Fibroblast of the conjunctiva (primary cell): ENCODE data around the gene RANBP17.
"Not testable (repeated sequence)": the region's sequence is repeated elsewhere in the genome, so short reads cannot be mapped to it uniquely, and the experiment has no call there.

Experiments
- DNase-seq: peaks from one replicate; pipeline ENCODE4 v3.0.0-alpha.2; 2010; ENCODE audit warnings: low read depth

Gene RANBP17

DNA sequence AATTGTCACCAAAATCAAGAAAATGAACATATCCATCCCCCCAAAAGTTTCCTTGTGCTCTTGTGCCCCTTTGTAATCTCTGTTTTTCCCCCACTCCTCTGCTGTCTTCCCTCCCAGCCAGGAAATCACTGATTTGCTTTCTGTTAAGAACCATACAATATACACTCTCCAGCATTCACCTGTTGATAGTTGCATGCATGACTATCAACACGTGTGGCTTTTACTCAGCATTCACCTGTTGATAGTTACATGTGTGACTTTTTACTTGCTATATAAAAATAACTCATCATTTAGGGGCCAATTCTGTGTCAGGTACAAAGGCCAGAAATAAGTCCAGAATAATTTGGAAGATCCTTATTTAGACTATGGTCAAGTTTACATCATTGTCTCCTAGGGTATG lies 6.0 kb downstream of the RANBP17 start:
- DNase-seq: no peak

DNA sequence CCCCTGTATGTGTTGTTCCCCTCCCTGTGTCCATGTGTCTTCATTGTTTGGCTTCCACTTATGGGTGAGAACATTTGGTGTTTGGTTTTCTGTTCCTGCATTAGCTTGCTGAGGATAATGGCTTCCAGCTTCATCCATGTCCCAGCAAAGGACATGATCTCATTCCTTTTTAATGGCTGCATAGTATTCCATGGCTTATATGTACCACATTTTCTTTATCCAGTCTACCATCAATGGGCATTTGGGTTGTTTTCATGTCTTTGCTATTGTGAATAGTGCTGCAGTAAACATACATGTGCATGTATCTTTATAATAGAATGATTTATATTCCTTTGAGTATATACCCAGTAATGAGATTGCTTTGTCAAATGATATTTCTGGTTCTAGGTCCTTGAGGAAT lies 8.6 kb downstream of the RANBP17 start:
- not testable (repeated sequence) for DNase-seq

DNA sequence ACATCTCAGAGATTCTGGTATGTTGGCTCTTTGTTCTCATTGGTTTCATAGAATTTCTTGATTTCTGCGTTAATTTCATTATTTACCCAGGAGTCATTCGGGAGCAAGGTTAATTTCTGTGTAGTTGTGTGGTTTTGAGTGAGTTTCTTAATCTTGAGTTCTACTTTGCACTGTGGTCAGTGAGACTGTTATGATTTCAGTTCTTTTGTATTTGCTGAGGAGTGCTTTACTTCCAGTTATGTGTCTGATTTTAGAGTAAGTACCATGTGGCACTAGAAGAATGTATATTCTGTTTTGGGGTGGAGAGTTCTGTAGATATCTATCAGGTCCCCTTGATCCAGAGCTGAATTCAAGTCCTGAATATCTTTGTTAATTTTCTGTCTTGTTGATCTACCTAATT lies 12.2 kb downstream of the RANBP17 start:
- no peak for DNase-seq

DNA sequence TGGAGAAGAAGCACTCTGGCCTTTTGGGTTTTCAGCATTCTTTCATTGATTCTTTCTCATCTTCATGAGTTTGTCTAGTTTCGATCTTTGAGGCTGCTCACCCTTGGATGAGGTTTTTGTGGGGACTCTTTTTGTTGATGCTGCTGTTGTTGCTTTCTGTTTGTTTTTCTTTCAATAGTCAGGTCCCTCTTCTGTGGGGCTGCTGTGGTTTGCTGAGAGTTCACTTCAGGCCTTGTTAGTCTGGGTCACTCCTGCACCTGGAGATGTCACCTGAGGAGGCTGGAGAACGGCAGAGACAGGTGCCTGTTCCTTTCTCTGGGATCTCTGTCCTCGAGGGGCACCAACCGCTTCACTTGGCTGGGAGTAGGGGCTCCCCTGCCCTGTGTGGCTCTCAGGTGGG lies 14.0 kb downstream of the RANBP17 start:
- DNase-seq: no peak

DNA sequence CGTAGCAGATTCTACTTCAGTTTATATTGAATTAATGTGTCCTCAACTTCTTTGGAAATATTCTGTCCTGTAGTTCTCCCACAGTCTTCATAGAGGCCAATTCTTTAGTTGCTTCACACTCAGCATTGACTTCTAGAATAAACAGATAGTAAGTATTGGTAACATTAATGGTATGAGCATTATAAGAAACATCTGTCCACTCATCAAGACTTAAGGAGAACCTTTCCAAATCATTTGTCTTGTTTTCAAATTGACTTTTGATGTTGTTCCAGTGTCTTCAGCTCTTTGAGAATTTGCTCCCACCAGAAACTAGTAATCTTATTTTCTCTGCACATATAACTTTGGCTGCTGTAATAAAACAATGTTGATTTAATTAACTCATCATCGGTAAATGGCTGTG lies 18.3 kb downstream of the RANBP17 start:
- no peak for DNase-seq

DNA sequence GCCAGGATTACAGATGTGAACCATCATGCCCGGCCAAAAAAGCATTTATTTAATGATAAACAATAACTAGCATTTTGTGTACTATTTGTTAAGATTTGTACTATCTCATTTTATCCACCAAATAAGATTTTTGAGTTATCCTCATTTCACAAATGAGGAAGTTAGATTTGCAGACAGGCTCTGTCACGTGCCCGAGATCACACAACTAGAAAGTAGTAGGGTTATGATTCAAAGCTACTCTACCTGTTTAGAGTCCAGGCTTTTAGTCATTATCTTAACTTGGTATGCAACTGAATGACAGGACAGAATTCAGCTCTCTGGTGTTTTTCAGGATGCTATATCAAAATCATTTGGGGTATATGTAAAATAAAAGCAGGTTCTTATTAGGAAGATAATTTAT lies 20.5 kb downstream of the RANBP17 start:
- no peak for DNase-seq

GRCh38 chr5:170885256-170885655 lies 23.4 kb downstream of the RANBP17 start:
- DNase-seq: no peak

GRCh38 chr5:170885809-170886208 lies 24.0 kb downstream of the RANBP17 start:
- no peak for DNase-seq

GRCh38 chr5:170886210-170886894 lies 24.5 kb downstream of the RANBP17 start:
- DNase-seq: no peak

GRCh38 chr5:170892196-170892595 lies 30.4 kb downstream of the RANBP17 start:
- DNase-seq: no peak

GRCh38 chr5:170894665-170895064 lies 32.8 kb downstream of the RANBP17 start:
- no peak for DNase-seq

DNA sequence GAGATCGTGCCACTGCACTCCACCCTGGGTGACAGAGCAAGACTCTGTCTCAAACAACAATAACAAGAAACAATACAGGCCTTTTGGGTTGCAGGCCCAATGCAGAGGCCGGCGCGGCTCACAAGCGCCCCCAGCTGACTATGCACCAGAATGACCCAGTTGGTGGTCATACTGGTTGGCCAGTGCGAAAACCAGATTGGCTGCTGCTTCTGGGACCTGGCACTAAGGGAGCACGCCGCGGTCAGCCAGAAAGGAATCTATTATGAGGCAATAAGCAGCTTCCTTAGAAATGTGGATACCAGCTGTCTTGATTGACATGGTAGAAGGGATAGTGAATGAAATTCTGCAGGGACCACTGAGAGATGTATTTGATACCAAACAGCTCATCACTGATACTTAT lies 35.0 kb downstream of the RANBP17 start:
- DNase-seq: no peak

DNA sequence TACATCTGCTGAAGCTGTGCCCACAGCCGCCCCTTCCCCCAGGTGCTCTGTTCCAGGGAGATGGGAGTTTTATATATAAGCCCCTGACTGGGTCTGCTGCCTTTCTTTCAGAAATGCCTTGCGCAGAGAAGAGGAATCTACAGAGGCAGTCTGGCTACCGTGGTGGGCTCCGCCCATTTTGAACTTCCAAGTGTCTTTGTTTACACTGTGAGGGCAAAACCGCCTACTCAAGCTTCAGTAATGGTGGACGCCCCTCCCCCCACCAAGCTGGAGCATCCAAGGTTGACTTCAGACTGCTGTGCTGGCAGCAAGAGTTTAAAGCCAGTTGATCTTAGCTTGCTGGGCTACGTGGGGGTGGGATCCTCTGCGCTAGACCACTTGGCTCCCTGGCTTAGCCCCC lies 41.3 kb downstream of the RANBP17 start:
- DNase-seq: no peak

- DNase-seq: peak; percentile 24
Observed at GRCh38 chr5:170907758-170908157, 45.9 kb downstream of the RANBP17 start.

GRCh38 chr5:170913573-170913972 lies 51.8 kb downstream of the RANBP17 start:
- no peak for DNase-seq

GRCh38 chr5:170917113-170917512 lies 55.3 kb downstream of the RANBP17 start:
- DNase-seq: no peak

DNA sequence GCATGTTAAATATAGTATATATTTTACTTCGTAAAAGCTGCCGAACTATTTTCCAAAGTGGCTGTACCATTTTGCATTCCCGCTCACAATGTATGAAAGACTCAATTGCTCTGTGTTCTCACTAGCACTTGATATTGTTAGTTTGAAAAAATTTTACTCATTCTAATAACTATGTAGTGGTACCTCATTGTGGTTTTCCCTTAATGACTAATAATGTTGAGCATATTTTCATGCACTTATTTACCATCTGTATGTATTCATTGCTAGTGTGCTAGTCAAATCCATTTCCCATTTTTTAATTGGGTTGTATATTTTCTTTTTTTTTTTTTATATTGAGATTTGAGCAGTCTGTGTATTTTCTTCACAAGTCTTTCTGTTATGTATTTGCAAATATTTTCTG lies 58.4 kb downstream of the RANBP17 start:
- no peak for DNase-seq

GRCh38 chr5:170922331-170922730 lies 60.5 kb downstream of the RANBP17 start:
- DNase-seq: not testable (repeated sequence)

DNA sequence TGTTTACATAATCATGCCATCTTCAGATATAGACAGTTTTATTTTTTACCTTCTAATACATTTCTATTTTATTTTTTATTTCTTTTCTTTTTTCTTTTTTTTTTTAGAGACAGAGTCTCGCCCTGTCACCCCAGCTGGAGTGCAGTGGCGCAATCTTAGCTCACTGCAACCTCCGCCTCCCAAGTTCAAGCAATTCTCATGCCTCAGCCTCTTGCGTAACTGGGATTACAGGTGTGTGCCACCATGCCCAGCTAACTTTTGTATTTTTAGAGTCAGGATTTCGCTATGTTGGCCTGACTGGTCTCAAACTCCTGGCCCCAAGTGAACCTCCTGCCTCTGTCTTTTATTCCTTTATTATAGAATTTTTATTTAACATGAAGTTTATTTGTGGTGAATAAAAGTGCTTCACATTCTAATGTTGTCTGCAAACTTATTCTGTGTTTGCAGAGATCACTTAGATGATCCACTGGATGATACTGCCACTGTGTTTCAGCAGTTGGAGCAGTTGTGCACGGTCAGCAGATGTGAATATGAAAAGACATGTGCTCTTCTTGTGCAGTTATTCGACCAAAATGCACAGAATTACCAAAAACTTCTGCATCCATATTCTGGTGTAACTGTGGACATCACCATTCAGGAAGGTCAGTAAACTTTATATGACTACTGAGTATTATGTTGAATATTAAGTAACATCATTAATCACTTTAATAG lies 62.2 kb downstream of the RANBP17 start:
- DNase-seq: no peak

- DNase-seq: not testable (repeated sequence)
Observed at GRCh38 chr5:170935534-170936218, 73.9 kb downstream of the RANBP17 start.

DNA sequence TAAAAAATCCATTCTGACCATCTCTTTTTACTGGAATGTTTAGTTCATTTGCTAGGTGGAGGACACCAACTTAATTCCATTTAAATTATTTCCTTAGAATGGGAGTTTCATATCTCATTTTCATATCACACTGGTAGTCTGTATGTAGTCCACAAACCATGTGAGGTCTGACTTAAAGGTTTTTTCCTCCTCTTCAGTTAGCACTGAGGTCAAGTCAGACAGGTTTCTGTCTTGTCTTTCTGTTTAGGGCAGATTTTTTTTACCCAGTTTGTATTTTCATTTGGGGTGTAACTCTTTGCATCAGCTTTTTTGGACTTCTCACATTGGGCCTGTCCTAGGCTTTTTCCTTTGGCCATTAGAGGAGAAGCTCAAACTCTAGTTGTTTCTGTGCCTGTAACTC lies 75.3 kb downstream of the RANBP17 start:
- DNase-seq: no peak

GRCh38 chr5:170937914-170938313 lies 76.1 kb downstream of the RANBP17 start:
- DNase-seq: no peak

DNA sequence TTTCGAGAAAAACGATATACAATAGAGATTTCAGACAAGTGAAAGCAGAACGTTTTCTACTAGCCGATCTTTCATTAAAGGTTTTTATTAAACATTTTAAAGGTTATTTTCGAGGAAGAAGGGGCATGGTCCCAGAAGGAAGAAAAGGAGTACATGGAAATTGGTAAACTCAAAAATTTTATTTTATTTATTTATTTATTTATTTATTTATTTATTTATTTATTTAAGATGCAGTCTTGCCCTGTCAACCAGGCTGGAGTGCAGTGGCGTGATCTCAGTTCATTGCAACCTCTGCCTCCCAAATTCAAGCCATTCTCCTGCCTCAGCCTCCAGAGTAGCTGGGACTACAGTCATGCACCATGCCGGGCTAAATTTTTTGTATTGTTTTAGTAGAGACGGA lies 77.4 kb downstream of the RANBP17 start:
- DNase-seq: no peak
